GM19467 (cell line): ENCODE results near the gene SYNDIG1.

Experiments used
- ATAC-seq: cut with Tn5 transposase; IDR thresholded peaks from one replicate; pipeline ENCODE4 v1.9.1; 2021; ENCODE audit warnings: mild to moderate bottlenecking, moderate library complexity; ENCODE audit not compliant: unreplicated experiment

SYNDIG1 gene

GRCh38 chr20:24560571-24561491 is 91.4 kb downstream of the SYNDIG1 start:
- ATAC-seq = no peak

- no peak for ATAC-seq
Observed at GRCh38 chr20:24565835-24566351, 96.5 kb downstream of the SYNDIG1 start.

- no peak for ATAC-seq
Observed at GRCh38 chr20:24566656-24567055, 97.2 kb downstream of the SYNDIG1 start.

GRCh38 chr20:24567508-24567907 is 98.1 kb downstream of the SYNDIG1 start:
- ATAC-seq = no peak

GRCh38 chr20:24568842-24569241 is 99.4 kb downstream of the SYNDIG1 start:
- no peak for ATAC-seq

GRCh38 chr20:24571159-24571558 is 101.7 kb downstream of the SYNDIG1 start:
- ATAC-seq = no peak

- no peak for ATAC-seq
Observed at GRCh38 chr20:24572140-24572539, 102.7 kb downstream of the SYNDIG1 start.

- ATAC-seq = no peak
Observed at GRCh38 chr20:24572862-24573261, 103.4 kb downstream of the SYNDIG1 start.

GRCh38 chr20:24573557-24573956 is 104.1 kb downstream of the SYNDIG1 start:
- no peak for ATAC-seq

- no peak for ATAC-seq
Observed at GRCh38 chr20:24574307-24574706, 104.9 kb downstream of the SYNDIG1 start.

- no peak for ATAC-seq
Observed at GRCh38 chr20:24574797-24575196, 105.4 kb downstream of the SYNDIG1 start.

- ATAC-seq = no peak
Observed at GRCh38 chr20:24575811-24576210, 106.4 kb downstream of the SYNDIG1 start.

GRCh38 chr20:24576447-24576846 is 107.0 kb downstream of the SYNDIG1 start:
- no peak for ATAC-seq

- no peak for ATAC-seq
Observed at GRCh38 chr20:24577271-24577909, 108.0 kb downstream of the SYNDIG1 start.

GRCh38 chr20:24578567-24579415 is 109.4 kb downstream of the SYNDIG1 start:
- ATAC-seq = no peak

GRCh38 chr20:24579475-24579874 is 110.0 kb downstream of the SYNDIG1 start:
- ATAC-seq = no peak

- no peak for ATAC-seq
Observed at GRCh38 chr20:24580006-24580405, 110.6 kb downstream of the SYNDIG1 start.

GRCh38 chr20:24580855-24581254 is 111.4 kb downstream of the SYNDIG1 start:
- no peak for ATAC-seq

- no peak for ATAC-seq
Observed at GRCh38 chr20:24581443-24582170, 112.2 kb downstream of the SYNDIG1 start.
